HCT116 (cell line): Measurements from ENCODE around the gene INPP5K.

Experiments used
- EGR1 ChIP-seq: IDR thresholded peaks from 2 replicates; pipeline ENCODE4 v1.6.1; 2012; ENCODE audit warnings: low read depth
- EZH2 ChIP-seq: fragments of 200-600 bp; sonication (generic); IDR thresholded peaks from 2 replicates; pipeline ENCODE4 v1.6.1; 2017; ENCODE audit warnings: antibody characterized with exemption, mixed run types
- EZH2phosphoT487 ChIP-seq: fragments of 200-600 bp; IDR thresholded peaks from 2 replicates; pipeline ENCODE4 v1.6.1; 2018; ENCODE audit warnings: antibody characterized with exemption, borderline replicate concordance
- JUND ChIP-seq: IDR thresholded peaks from 2 replicates; pipeline ENCODE4 v1.6.1; 2012
- POLR2A ChIP-seq: IDR thresholded peaks from 2 replicates; pipeline ENCODE4 v1.7.0; 2011; ENCODE audit warnings: borderline replicate concordance; ENCODE audit not compliant: insufficient read depth, insufficient read length; ENCODE audit errors: extremely low read depth
- SIN3A ChIP-seq: IDR thresholded peaks from 2 replicates; pipeline ENCODE4 v1.6.1; 2012; ENCODE audit warnings: low read depth
- TCF7L2 ChIP-seq: IDR thresholded peaks from 2 replicates; pipeline ENCODE4 v1.7.0; 2011; ENCODE audit warnings: borderline replicate concordance, inconsistent platforms; ENCODE audit not compliant: insufficient read depth, insufficient read length; ENCODE audit errors: extremely low read depth
- YY1 ChIP-seq: IDR thresholded peaks from 2 replicates; pipeline ENCODE4 v1.6.1; 2011; ENCODE audit warnings: low read length, low read depth, moderate library complexity, mild to moderate bottlenecking; ENCODE audit not compliant: insufficient replicate concordance; ENCODE audit errors: extremely low read depth
- ZFX ChIP-seq: fragments of 450-650 bp; IDR thresholded peaks from 2 replicates; pipeline ENCODE4 v1.6.1; 2017
- TF ChIP-seq, protein P1 (sequence below), 3 experiments: fragments of 200-600 bp in 1 of 3; sonication (generic) in 1 of 3; IDR thresholded peaks in 2 of 3; conservative IDR thresholded peaks in 1 of 3; 2 replicates each; pipeline ENCODE4 v1.5.1; 2012 to 2017; ENCODE audit warnings: low read depth in 2 of 3, low read length in 2 of 3, antibody characterized with exemption in 1 of 3, borderline replicate concordance in 1 of 3, control low read depth in 1 of 3, mild to moderate bottlenecking in 1 of 3, mixed read lengths in 1 of 3, mixed run types in 1 of 3, moderate library complexity in 1 of 3; ENCODE audit not compliant: insufficient read depth in 1 of 3
- TF ChIP-seq, protein P2 (sequence below): IDR thresholded peaks from 2 replicates; pipeline ENCODE4 v1.6.1; 2012; ENCODE audit warnings: low read depth
- TF ChIP-seq, protein P3 (sequence below): IDR thresholded peaks from 2 replicates; pipeline ENCODE4 v1.6.1; 2011; ENCODE audit warnings: mild to moderate bottlenecking, low read length, moderate library complexity; ENCODE audit not compliant: insufficient replicate concordance; ENCODE audit errors: extremely low read depth

DNA sequence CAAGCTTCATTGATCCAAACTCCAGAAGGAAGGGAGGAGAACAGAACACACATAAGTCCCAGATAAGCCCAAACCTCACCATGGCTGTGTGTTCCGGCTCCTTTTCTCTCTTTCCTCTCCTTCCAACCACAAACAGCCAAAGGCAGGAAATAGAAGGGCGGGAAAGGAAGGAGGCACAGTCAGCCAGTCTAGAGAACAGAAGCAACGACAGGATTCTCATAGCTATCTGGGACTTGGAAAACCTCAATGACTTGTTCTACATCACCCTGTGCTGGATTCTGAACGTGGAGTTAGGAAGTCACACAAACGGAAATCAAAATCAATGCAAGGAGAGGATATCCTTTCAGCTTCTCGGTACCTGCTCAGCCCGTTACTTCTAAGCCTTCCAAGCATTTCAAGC, 69.4 kb downstream of the INPP5K start:
- TF ChIP-seq, protein P1, sequence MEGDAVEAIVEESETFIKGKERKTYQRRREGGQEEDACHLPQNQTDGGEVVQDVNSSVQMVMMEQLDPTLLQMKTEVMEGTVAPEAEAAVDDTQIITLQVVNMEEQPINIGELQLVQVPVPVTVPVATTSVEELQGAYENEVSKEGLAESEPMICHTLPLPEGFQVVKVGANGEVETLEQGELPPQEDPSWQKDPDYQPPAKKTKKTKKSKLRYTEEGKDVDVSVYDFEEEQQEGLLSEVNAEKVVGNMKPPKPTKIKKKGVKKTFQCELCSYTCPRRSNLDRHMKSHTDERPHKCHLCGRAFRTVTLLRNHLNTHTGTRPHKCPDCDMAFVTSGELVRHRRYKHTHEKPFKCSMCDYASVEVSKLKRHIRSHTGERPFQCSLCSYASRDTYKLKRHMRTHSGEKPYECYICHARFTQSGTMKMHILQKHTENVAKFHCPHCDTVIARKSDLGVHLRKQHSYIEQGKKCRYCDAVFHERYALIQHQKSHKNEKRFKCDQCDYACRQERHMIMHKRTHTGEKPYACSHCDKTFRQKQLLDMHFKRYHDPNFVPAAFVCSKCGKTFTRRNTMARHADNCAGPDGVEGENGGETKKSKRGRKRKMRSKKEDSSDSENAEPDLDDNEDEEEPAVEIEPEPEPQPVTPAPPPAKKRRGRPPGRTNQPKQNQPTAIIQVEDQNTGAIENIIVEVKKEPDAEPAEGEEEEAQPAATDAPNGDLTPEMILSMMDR (IDR thresholded peaks at IDR 0.05 in 2 of 3, conservative IDR thresholded peaks at IDR 0.05 in 1 of 3; ENCODE audit: borderline replicate concordance in 1 of 3, insufficient read depth in 1 of 3, low read depth in 2 of 3, low read length in 2 of 3): no peak
- TF ChIP-seq EZH2: no peak
- no peak for TF ChIP-seq YY1
- TF ChIP-seq, protein P2, sequence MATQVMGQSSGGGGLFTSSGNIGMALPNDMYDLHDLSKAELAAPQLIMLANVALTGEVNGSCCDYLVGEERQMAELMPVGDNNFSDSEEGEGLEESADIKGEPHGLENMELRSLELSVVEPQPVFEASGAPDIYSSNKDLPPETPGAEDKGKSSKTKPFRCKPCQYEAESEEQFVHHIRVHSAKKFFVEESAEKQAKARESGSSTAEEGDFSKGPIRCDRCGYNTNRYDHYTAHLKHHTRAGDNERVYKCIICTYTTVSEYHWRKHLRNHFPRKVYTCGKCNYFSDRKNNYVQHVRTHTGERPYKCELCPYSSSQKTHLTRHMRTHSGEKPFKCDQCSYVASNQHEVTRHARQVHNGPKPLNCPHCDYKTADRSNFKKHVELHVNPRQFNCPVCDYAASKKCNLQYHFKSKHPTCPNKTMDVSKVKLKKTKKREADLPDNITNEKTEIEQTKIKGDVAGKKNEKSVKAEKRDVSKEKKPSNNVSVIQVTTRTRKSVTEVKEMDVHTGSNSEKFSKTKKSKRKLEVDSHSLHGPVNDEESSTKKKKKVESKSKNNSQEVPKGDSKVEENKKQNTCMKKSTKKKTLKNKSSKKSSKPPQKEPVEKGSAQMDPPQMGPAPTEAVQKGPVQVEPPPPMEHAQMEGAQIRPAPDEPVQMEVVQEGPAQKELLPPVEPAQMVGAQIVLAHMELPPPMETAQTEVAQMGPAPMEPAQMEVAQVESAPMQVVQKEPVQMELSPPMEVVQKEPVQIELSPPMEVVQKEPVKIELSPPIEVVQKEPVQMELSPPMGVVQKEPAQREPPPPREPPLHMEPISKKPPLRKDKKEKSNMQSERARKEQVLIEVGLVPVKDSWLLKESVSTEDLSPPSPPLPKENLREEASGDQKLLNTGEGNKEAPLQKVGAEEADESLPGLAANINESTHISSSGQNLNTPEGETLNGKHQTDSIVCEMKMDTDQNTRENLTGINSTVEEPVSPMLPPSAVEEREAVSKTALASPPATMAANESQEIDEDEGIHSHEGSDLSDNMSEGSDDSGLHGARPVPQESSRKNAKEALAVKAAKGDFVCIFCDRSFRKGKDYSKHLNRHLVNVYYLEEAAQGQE: no peak
- TF ChIP-seq EGR1: no peak
- no peak for TF ChIP-seq POLR2A
- no peak for TF ChIP-seq EZH2phosphoT487
- no peak for TF ChIP-seq TCF7L2
- no peak for TF ChIP-seq ZFX
- no peak for TF ChIP-seq JUND
- no peak for TF ChIP-seq SIN3A
- TF ChIP-seq, protein P3, sequence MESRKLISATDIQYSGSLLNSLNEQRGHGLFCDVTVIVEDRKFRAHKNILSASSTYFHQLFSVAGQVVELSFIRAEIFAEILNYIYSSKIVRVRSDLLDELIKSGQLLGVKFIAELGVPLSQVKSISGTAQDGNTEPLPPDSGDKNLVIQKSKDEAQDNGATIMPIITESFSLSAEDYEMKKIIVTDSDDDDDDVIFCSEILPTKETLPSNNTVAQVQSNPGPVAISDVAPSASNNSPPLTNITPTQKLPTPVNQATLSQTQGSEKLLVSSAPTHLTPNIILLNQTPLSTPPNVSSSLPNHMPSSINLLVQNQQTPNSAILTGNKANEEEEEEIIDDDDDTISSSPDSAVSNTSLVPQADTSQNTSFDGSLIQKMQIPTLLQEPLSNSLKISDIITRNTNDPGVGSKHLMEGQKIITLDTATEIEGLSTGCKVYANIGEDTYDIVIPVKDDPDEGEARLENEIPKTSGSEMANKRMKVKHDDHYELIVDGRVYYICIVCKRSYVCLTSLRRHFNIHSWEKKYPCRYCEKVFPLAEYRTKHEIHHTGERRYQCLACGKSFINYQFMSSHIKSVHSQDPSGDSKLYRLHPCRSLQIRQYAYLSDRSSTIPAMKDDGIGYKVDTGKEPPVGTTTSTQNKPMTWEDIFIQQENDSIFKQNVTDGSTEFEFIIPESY: no peak
